GM20000 (cell line): Measurements from ENCODE around the gene GCGR.

ENCODE experiments used
- DNase-seq: peaks from one replicate; pipeline ENCODE4 v3.0.0; 2012; ENCODE audit warnings: low spot score
- TF ChIP-seq, protein P1 (sequence below): IDR thresholded peaks from 2 replicates; pipeline ENCODE4 v1.5.1; 2012; ENCODE audit warnings: mild to moderate bottlenecking, control low read depth; ENCODE audit errors: extremely low read depth, missing control alignments

GCGR gene

DNA sequence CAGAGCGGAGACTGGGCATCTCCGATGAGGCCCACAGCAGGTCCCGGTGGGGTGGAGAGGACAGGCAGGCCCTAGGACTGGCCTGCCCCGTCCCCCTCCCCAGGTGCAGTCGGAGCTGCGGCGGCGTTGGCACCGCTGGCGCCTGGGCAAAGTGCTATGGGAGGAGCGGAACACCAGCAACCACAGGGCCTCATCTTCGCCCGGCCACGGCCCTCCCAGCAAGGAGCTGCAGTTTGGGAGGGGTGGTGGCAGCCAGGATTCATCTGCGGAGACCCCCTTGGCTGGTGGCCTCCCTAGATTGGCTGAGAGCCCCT is 9.4 kb downstream of the GCGR start:
- DNase-seq: no peak
- TF ChIP-seq, protein P1, sequence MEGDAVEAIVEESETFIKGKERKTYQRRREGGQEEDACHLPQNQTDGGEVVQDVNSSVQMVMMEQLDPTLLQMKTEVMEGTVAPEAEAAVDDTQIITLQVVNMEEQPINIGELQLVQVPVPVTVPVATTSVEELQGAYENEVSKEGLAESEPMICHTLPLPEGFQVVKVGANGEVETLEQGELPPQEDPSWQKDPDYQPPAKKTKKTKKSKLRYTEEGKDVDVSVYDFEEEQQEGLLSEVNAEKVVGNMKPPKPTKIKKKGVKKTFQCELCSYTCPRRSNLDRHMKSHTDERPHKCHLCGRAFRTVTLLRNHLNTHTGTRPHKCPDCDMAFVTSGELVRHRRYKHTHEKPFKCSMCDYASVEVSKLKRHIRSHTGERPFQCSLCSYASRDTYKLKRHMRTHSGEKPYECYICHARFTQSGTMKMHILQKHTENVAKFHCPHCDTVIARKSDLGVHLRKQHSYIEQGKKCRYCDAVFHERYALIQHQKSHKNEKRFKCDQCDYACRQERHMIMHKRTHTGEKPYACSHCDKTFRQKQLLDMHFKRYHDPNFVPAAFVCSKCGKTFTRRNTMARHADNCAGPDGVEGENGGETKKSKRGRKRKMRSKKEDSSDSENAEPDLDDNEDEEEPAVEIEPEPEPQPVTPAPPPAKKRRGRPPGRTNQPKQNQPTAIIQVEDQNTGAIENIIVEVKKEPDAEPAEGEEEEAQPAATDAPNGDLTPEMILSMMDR: no peak

DNA sequence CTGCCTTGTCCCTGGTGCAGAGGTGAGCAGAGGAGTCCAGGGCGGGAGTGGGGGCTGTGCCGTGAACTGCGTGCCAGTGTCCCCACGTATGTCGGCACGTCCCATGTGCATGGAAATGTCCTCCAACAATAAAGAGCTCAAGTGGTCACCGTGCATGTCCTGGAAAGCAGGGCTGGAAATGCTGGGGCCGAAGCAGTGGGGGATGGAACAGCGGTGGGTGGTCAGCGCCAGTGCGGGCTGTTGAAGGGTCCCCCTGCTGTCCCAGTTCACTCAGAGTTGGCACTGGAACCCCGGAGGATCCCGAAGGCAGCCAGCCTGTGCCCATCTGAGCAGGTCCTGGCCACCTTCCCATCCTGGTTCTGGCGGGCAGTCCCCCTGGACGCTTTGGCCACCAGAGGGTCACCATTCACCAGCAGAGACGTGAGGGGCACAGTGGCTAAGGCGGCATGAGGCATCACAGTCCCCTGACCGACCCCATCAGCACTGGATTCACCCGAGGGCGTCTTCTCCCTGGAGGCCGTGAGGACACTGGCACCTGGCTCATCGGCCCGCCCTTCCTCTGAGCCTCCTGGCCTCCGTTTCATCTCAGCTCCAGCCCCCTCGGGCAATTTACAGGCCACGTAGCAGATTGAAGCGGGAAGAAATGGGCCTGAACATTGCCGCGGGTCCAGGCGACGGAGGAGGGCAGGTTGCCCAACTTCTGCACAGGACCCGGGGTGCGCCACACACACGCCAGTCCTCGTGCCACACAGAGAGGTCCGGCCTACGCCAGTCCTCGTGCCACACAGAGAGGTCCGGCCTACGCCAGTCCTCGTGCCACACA is 10.1 kb downstream of the GCGR start:
- no peak for DNase-seq

DNA sequence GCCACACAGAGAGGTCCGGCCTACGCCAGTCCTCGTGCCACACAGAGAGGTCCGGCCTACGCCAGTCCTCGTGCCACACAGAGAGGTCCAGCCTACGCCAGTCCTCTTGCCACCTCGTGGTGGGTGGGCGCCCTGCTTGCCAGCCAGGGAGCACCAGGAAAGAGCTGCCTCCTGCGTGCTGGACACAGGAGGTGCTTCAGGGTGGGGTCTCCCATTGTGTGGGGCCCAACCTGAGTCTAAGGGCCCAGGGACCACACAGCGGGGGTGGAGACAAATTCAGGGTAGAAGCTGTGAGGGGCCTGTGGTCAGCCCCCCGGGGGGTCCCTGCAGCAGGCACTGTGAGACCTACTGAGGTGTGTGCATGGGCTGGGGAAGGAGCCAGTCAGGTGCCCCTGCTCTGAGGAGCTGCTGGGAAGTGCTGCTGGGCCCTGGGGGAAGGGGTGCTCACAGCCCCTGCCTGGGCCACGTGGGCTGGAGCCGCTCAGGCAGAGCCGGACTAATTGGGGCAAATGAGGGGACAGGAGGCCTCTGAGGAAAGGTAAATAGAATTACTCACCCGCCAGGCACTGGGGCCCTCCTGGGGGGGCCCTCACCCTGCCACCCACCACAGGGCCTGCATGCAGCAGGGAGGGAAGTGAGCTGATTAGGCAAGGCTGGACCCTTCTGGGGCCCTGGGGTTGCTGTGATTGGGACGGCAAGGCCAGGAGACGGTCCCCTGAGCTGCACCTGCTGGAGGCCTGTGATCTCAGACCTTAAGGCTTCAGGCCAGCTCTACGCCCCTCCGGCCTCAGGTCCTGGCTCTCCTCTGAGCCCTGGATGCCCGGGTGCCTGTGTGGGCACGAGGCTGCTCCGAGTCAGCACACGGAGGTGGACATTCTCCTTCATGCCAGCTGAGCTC is 11.0 kb downstream of the GCGR start:
- no peak for DNase-seq
- TF ChIP-seq, protein P1: no peak

More for the DNA sequence above, 10.1 kb downstream of the GCGR start:
- TF ChIP-seq, protein P1: no peak

DNA sequence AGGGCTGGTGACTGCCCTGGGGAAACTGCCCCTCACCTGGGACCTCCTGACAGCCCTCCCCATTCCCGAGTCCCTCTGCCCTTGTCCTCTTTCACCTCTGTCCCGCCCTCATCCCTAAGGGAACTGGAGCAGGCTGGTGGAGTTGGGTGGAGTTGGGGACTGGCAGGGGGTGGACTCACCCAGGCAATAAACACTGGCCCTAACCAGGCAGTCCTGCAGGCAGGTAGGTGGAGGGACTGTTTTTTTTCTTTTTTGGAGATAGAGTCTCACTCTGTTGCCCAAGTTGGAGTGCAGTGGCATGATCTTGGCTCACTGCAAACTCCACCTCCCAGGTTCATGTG is 11.7 kb downstream of the GCGR start:
- no peak for DNase-seq
- TF ChIP-seq, protein P1: no peak

DNA sequence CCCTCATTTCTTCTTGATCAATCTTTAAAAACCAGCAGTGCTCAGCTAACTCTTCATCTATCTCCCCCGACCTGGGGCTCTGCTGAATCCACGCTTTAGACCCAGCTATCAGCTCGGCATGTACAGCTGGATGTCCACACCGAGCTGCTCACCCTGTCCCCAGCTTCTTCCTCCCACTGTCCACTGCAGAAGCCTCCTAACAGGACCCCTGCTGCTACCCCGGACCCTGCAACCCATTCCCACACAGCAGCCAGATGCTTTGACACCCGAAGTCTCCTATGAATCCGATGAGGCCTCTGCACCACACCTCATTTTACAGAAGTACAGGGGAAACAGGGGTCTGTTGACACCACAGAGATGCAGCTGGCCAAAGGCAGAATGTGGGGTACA is 13.8 kb downstream of the GCGR start:
- TF ChIP-seq, protein P1: no peak
- DNase-seq: no peak

DNA sequence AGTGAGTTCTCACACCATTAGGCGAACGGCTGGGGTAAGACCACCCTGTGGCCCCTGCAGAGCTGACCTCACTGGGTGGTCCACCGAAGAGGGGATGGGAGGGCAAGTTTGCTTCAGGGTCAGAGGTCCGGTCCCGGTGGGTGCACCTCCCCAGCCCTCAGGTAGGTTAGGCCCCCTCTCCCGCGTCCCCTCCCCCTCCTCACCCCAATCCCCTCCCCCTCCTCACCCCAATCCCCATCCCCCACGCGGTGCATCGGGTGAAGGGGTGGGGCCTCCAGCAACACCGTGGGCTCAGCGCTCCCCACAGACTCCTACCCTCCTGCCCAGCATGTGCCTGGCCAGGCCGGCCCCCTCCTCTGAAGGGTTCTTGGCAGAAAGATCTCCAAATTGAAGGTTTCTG is 15.8 kb downstream of the GCGR start:
- TF ChIP-seq, protein P1: no peak
- no peak for DNase-seq

DNA sequence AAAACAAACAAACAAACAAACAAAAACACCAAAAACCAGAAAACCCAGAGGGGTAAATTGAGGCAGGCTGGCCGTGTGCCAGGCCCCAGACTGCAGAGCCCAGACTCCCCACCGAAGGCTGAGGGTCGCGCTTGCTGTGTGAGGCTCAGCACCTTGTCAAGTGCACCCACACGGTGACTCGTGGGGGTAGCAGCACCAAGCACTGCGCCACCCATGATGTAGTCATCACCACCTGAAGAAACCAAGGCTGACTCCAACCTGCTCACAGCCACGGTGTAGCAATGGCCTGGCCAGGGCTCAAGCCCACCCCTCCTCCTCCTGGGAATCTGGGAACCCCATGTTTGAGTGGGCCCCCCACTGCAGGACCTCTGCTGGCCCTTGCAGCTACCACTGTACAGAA is 17.2 kb downstream of the GCGR start:
- no peak for DNase-seq
- TF ChIP-seq, protein P1: no peak
